Measurements from ENCODE around the gene WTIP. TPM values are rescaled to one million over a fixed set of nuclear protein-coding genes. Genes with fewer than 3 reads are reported as not detected.

Gene WTIP
- polyA plus RNA-seq, 1 experiment: 60.9 TPM

DNA sequence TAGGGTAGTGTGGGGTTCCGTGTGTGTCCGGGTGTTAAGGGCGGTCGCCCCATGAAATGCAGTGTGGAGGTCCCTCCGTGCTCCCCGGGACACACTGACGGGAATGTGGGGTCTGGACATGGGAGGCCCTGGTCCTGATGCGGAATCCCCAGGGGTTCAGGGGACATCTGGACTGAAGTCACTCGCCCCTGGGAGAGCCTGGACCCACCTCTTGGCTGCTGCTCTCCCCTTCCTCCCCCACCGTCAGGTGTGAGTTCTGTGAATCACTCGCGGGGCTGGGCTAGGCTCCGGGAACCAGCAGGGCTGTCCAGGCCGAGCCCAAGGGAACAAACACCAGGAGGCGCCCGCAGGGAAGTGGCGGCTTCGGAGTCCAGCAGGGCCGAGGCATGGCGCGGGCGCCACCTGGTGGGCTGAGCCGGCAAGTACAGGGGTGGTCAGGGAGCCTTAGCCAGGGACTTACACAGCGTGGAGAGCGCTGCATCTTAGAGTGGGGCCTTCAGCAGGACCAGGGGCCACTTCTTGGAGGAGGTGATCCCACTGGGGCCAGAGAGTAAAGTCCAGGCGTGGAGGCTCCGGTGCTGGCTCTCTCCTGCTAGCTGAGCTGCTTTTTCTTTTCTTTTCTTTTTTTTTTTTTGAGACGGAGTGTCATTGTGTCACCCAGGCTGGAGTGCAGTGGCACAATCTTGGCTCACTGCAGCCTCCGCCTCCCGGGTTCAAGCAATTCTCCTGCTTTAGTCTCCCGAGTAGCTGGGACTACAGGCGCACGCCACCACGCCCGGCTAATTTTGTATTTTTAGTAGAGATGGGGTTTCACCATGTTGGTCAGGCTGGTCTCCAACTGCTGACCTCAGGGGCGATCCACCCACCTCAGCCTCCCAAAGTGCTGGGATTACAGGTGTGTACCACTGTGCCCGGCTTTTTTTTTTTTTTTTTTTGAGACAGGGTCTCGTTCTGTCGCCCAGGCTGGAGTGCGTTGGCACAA is 20.1 kb downstream of the WTIP start:
- Histone ChIP-seq H3K4me3 (ENCODE audit: low read depth, low read length) (no peak overlapping the region), H3K36me3 (ENCODE audit: control insufficient read depth, insufficient read depth, low read length) (peaks cover 15% of the 10 kb centered on the region), H3K27me3 (ENCODE audit: control insufficient read depth, insufficient read depth, low read length) (no peaks in the 10 kb centered on the region)
- CTCF ChIA-PET: interaction anchor here (0.6 to 1.4 kb wide), 12 partner anchors 9 to 159 kb away, joined by 3 to 7 read pairs (median 3); no protein-coding TSS in a partner anchor
- POLR2A ChIA-PET: no interaction called here
- TF ChIP-seq, protein P1, sequence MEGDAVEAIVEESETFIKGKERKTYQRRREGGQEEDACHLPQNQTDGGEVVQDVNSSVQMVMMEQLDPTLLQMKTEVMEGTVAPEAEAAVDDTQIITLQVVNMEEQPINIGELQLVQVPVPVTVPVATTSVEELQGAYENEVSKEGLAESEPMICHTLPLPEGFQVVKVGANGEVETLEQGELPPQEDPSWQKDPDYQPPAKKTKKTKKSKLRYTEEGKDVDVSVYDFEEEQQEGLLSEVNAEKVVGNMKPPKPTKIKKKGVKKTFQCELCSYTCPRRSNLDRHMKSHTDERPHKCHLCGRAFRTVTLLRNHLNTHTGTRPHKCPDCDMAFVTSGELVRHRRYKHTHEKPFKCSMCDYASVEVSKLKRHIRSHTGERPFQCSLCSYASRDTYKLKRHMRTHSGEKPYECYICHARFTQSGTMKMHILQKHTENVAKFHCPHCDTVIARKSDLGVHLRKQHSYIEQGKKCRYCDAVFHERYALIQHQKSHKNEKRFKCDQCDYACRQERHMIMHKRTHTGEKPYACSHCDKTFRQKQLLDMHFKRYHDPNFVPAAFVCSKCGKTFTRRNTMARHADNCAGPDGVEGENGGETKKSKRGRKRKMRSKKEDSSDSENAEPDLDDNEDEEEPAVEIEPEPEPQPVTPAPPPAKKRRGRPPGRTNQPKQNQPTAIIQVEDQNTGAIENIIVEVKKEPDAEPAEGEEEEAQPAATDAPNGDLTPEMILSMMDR (IDR thresholded peaks at IDR 0.05; ENCODE audit: insufficient read depth, low read depth, low read length): peak; percentile 100
- peak; percentile 47 for DNase-seq (ENCODE audit: low read depth)

DNA sequence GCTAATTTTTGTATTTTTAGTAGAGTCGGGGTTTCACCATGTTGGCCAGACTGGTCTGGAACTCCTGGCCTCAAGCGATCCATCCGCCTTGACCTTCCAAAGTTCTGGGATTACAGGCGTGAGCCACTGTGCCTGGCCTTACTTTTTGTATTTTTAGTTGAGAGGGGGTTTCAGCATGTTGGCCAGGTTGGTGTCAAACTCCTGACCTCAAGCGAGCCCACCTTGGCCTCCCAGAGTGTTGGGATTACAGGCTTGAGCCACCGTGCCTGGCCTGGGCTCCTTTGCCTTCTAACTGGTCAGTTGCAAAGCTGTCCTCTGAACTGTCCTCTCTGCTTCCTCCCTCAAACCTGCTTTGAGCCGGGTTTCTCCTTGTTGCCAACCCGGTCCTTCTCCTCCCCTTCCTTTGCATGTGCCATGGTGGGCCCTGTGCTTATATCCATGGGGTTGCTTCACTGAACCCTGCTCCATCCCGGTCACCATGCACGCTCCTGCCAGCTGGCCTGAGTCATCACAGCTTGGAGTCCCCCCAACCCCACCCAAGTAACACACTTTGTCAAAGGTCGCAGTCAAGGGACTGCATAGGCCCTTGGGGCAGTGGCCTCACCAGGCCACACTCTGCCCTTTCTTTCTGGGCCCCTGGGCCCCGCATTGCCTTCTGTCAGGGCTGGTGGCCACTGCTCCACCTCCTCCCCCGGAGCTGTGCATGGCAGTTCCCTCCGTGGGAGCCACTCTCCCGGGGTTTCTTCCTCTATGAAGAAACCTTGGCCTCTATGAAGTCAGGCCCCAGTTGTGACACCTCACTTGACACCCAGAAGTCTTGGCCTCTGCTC is 21.2 kb downstream of the WTIP start:
- DNase-seq (ENCODE audit: low read depth): no peak
- TF ChIP-seq, protein P1 (IDR thresholded peaks at IDR 0.05; ENCODE audit: insufficient read depth, low read depth, low read length): no peak
- Histone ChIP-seq H3K27me3 (ENCODE audit: control insufficient read depth, insufficient read depth, low read length) (no peaks in the 10 kb centered on the region), H3K4me3 (ENCODE audit: low read depth, low read length) (no peak overlapping the region), H3K36me3 (ENCODE audit: control insufficient read depth, insufficient read depth, low read length) (peaks cover 9% of the 10 kb centered on the region)
- ChIA-PET CTCF (interaction anchor here (0.9 to 1.0 kb wide), 3 partner anchors 30 to 47 kb away, joined by 3 read pairs; no protein-coding TSS in a partner anchor), POLR2A (no interaction called here)

DNA sequence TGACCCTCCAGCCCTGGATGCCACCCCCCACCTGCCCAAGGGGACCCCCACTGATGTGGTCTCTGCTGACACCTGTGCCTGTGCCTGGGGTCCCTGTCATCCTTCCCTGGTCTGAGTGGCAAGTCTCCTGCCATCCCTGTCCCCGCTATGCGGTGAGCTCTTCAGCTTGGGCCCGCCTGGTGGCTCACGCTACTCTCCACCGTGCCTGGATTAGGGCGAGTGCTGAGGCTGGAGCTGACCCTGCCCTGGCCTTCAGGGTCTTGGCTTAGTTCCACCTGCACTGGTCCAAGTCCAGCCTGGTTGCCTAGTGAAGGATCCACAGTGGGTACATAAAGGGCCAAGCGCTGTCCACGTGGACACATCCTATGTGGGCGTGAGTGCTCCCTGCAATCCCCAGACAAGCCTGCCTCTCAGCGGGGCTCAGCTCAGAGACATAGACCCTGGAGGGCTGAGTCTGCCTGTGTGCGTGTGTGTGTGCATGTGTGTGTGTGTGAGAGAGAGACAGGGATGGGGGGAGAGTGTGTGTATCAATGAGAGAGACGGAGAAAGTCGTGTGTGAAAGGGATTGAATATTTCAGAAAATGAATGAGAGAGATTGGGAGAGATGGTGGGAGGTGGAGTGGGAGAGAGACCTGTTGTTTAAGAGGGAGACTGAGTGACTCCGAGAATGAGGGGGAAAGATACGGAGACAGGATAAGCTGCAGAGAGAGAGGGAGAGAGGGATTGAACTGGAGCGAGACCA is 22.1 kb downstream of the WTIP start:
- TF ChIP-seq, protein P1 (IDR thresholded peaks at IDR 0.05; ENCODE audit: insufficient read depth, low read depth, low read length): no peak
- ChIA-PET POLR2A (no interaction called here), CTCF (no interaction called here)
- no peaks in the 10 kb centered on the region for H3K27me3 ChIP-seq (ENCODE audit: control insufficient read depth, insufficient read depth, low read length)
- H3K4me3 ChIP-seq (ENCODE audit: low read depth, low read length): no peak overlapping the region
- H3K36me3 ChIP-seq (ENCODE audit: control insufficient read depth, insufficient read depth, low read length): peaks cover 7% of the 10 kb centered on the region
- no peak for DNase-seq (ENCODE audit: low read depth)

DNA sequence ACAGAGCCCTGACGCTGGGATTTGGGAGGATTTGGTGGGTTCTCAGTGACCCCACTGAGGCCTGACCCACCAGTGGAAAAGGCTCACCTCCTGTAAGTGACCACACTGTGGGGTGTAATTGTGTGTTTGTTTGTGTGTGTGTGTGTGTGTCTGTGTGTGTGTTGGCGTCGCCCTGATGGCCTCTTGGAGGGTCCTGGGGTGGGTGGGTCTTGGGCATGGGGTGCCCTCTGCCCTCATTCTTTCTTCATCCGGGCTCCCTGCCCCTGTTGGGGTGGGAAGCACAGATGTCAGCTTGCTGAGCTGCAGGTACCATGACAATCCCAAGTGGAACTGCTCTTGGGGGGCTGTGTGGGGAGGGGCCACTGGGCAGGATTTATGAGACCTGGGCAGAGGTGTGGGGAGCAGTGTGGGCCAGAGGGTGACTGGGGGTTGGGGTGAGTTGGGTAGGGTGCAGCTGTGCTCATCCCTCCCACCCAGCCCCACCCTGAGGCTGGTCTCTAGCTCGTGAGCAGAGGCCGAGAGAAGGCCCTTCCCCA is 22.8 kb downstream of the WTIP start:
- POLR2A ChIA-PET: no interaction called here
- TF ChIP-seq, protein P1 (IDR thresholded peaks at IDR 0.05; ENCODE audit: insufficient read depth, low read depth, low read length): no peak
- H3K36me3 ChIP-seq (ENCODE audit: control insufficient read depth, insufficient read depth, low read length): peaks cover 7% of the 10 kb centered on the region
- no peaks in the 10 kb centered on the region for H3K27me3 ChIP-seq (ENCODE audit: control insufficient read depth, insufficient read depth, low read length)
- H3K4me3 ChIP-seq (ENCODE audit: low read depth, low read length): no peak overlapping the region
- CTCF ChIA-PET: no interaction called here
- DNase-seq (ENCODE audit: low read depth): no peak
